ENCODE measurements around the gene LDB3. TPM values are rescaled to one million over a fixed set of nuclear protein-coding genes. Genes with fewer than 3 reads are reported as not detected.

Gene LDB3
- total and polyA plus RNA-seq, 2 of the 4 experiments (the other 2 are of a cell fraction), result 0.36 to 2.6 TPM

DNA sequence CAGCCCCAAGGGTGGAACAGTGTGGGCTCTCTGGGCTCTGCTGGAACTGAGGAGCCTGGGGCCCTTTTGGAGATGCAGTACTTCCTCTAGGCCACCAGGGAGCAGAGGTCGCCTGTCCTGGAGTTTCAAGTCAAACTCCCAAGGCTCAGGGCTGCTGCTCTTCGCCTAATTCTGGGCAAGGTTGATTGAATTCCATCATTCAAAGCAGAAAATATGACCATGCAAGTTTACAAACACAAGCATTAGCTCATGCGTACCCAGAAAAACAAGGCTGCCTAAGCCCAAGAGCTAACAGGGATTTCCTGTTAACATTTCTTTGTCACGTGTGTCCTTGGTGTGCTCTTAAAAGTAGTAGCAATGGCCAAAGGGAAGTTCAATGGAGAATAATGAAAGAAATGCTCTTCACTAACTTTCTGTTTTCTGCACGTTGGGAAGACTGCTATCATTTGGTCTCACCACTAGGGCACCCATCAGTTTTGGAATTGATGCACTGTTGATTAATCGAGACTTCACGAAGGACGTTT is 20.1 kb downstream of the LDB3 start:
- POLR2A ChIA-PET (ENCODE audit: unreplicated experiment), result interaction anchor here (0.6 kb wide), 1 partner anchor 242 kb away, joined by 6 read pairs; no protein-coding TSS in a partner anchor
- TF ChIP-seq CHD1 (IDR thresholded peaks at IDR 0.05; ENCODE audit: low read depth, low read length) (no peak), BHLHE40 (IDR thresholded peaks at IDR 0.05; ENCODE audit: low read depth, low read length) (no peak), SMC3 (IDR thresholded peaks at IDR 0.05; ENCODE audit: low read depth, low read length) (peak; percentile 75), POLR2A (IDR thresholded peaks at IDR 0.05; ENCODE audit: low read depth, low read length) (no peak), CEBPB (IDR thresholded peaks at IDR 0.05; ENCODE audit: low read depth, low read length) (no peak), NFE2L2 (IDR thresholded peaks at IDR 0.05; ENCODE audit: low read depth, low read length) (no peak), MAZ (IDR thresholded peaks at IDR 0.05; ENCODE audit: borderline replicate concordance, low read depth, low read length) (peak; percentile 33; the same call in 1 of the 2 replicates), RFX5 (IDR thresholded peaks at IDR 0.05; ENCODE audit: low read depth, low read length) (no peak), RCOR1 (IDR thresholded peaks at IDR 0.05; ENCODE audit: insufficient replicate concordance, low read length) (no peak), MAFK (IDR thresholded peaks at IDR 0.05; ENCODE audit: low read depth, low read length) (no peak), RAD21 (IDR thresholded peaks at IDR 0.05; ENCODE audit: low read length) (peak; percentile 84), MXI1 (IDR thresholded peaks at IDR 0.05; ENCODE audit: borderline replicate concordance, low read depth, low read length) (no peak)
- TF ChIP-seq, protein P1, sequence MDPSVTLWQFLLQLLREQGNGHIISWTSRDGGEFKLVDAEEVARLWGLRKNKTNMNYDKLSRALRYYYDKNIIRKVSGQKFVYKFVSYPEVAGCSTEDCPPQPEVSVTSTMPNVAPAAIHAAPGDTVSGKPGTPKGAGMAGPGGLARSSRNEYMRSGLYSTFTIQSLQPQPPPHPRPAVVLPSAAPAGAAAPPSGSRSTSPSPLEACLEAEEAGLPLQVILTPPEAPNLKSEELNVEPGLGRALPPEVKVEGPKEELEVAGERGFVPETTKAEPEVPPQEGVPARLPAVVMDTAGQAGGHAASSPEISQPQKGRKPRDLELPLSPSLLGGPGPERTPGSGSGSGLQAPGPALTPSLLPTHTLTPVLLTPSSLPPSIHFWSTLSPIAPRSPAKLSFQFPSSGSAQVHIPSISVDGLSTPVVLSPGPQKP (IDR thresholded peaks at IDR 0.05; ENCODE audit: borderline replicate concordance, low read depth, low read length), result no peak
- TF ChIP-seq, protein P2, sequence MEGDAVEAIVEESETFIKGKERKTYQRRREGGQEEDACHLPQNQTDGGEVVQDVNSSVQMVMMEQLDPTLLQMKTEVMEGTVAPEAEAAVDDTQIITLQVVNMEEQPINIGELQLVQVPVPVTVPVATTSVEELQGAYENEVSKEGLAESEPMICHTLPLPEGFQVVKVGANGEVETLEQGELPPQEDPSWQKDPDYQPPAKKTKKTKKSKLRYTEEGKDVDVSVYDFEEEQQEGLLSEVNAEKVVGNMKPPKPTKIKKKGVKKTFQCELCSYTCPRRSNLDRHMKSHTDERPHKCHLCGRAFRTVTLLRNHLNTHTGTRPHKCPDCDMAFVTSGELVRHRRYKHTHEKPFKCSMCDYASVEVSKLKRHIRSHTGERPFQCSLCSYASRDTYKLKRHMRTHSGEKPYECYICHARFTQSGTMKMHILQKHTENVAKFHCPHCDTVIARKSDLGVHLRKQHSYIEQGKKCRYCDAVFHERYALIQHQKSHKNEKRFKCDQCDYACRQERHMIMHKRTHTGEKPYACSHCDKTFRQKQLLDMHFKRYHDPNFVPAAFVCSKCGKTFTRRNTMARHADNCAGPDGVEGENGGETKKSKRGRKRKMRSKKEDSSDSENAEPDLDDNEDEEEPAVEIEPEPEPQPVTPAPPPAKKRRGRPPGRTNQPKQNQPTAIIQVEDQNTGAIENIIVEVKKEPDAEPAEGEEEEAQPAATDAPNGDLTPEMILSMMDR (conservative IDR thresholded peaks at IDR 0.05; ENCODE audit: low read depth, low read length), result peak; percentile 80
- TF ChIP-seq, protein P3, sequence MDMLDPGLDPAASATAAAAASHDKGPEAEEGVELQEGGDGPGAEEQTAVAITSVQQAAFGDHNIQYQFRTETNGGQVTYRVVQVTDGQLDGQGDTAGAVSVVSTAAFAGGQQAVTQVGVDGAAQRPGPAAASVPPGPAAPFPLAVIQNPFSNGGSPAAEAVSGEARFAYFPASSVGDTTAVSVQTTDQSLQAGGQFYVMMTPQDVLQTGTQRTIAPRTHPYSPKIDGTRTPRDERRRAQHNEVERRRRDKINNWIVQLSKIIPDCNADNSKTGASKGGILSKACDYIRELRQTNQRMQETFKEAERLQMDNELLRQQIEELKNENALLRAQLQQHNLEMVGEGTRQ (IDR thresholded peaks at IDR 0.05; ENCODE audit: low read depth, low read length), result no peak

More for the DNA sequence above, 20.1 kb downstream of the LDB3 start:
- Histone ChIP-seq H3K9me3 (ENCODE audit: control insufficient read depth, insufficient read depth, low read length) (no peaks in the 10 kb centered on the region), H3K9me1 (ENCODE audit: insufficient read depth, low read length) (peaks cover 15% of the 10 kb centered on the region), H2AK9ac (replicated peaks; ENCODE audit: low read depth, low read length, poor library complexity) (peak overlapping the region; percentile 19), H3K18ac (ENCODE audit: low read depth, low read length) (peak overlapping the region; percentile 64), H2AFZ (replicated peaks; ENCODE audit: low read length, poor library complexity) (peak overlapping the region; percentile 57), H4K8ac (ENCODE audit: low read depth in 2 of 2, low read length in 2 of 2) (peak overlapping the region in 1 of 2 experiments; percentile 74; a peak in 3 of 4 replicates), H3K4ac (ENCODE audit: low read depth, low read length) (peak overlapping the region; percentile 80), H2AK5ac (ENCODE audit: low read depth, low read length) (peak overlapping the region; percentile 40; the same call in 1 of the 2 replicates), H2BK15ac (ENCODE audit: low read depth, low read length) (peak overlapping the region; percentile 73; the same call in 2 of the 3 replicates), H3K27ac (ENCODE audit: insufficient read depth, low read length) (peak overlapping the region; percentile 92), H3K36me3 (ENCODE audit: control insufficient read depth, insufficient read depth, low read length) (no peaks in the 10 kb centered on the region), H4K5ac (ENCODE audit: low read depth, low read length) (peak overlapping the region; percentile 59), H3K9ac (ENCODE audit: low read depth, low read length) (peak overlapping the region; percentile 31), H3K79me1 (ENCODE audit: low read depth in 1 of 2, low read length in 2 of 2) (no peaks in the 10 kb centered on the region), H4K91ac (ENCODE audit: insufficient read depth, low read depth, low read length) (peak overlapping the region; percentile 79), H3K56ac (ENCODE audit: extremely low read depth, insufficient read depth, low read length) (peak overlapping the region; percentile 58; the same call in 1 of the 2 replicates), H3K4me1 (ENCODE audit: control insufficient read depth, insufficient read depth, low read length) (peaks cover 29% of the 10 kb centered on the region), H2BK5ac (ENCODE audit: low read depth, low read length, poor library complexity, severe bottlenecking) (peak overlapping the region; percentile 84), H3K27me3 (ENCODE audit: control insufficient read depth, insufficient read depth, low read length) (no peaks in the 10 kb centered on the region), H3K14ac (replicated peaks; ENCODE audit: low read depth, low read length) (peak overlapping the region; percentile 55), H3K4me3 (ENCODE audit: insufficient read depth, low read depth, low read length) (no peak overlapping the region), H3K4me2 (ENCODE audit: low read depth, low read length) (peak overlapping the region; percentile 37; the same call in 1 of the 2 replicates), H2BK120ac (ENCODE audit: low read depth, low read length) (peak overlapping the region; percentile 84), H4K20me1 (ENCODE audit: insufficient read depth, low read length) (no peaks in the 10 kb centered on the region), H3K23ac (ENCODE audit: low read depth, low read length) (peak overlapping the region; percentile 58; the same call in 1 of the 2 replicates), H2BK20ac (ENCODE audit: low read depth, low read length) (peak overlapping the region; percentile 71)
- dilution Hi-C loops (cut with HindIII; ENCODE audit: low sequenced_read_pairs, unreplicated experiment) (no loop called here), intact Hi-C loops (cut with micrococcal nuclease) (loop anchor here (1.0 to 2.0 kb wide), 4 partner anchors 68 to 367 kb away; partner anchors contain the start of gene BMPR1A), in situ Hi-C loops (cut with MboI; ENCODE audit: low sequenced_read_pairs) (no loop called here)
- no TSS peak for BruUV-seq (replicated peaks)
- 75% methylated on average over 2 of the region's 8 CpGs; no CpG with 5 or more reads in 1 of the 2 experiments for WGBS, 2 experiments (ENCODE audit: extremely low coverage in 2 of 2, insufficient read length in 1 of 2)
- CTCF ChIA-PET, result interaction anchor here (0.5 to 1.4 kb wide), 4 partner anchors 11 to 995 kb away, joined by 3 to 5 read pairs (median 4); no protein-coding TSS in a partner anchor
- DNase-seq, result peak; percentile 70
- peak; percentile 83 for ATAC-seq (ENCODE audit: low read depth)

Measured in IMR-90 (cell line).